Liver (tissue), 3 donors: ENCODE data around the gene EFNA2.

Experiments used
- GABPA ChIP-seq, 2 donors: IDR thresholded peaks in 1 of 2; conservative IDR thresholded peaks in 1 of 2; 2 replicates each; pipeline ENCODE4 v1.6.1; 2016; ENCODE audit warnings: antibody characterized with exemption in 2 of 2, mild to moderate bottlenecking in 1 of 2, moderate library complexity in 1 of 2
- MAX ChIP-seq: IDR thresholded peaks from 2 replicates; pipeline ENCODE4 v1.6.1; 2016; ENCODE audit warnings: antibody characterized with exemption
- RAD21 ChIP-seq, 2 donors: IDR thresholded peaks; 2 replicates each; pipeline ENCODE4 v1.6.1; 2016; ENCODE audit warnings: antibody characterized with exemption in 2 of 2, mild to moderate bottlenecking in 2 of 2
- REST ChIP-seq: IDR thresholded peaks from 2 replicates; pipeline ENCODE4 v1.6.1; 2016; ENCODE audit warnings: antibody characterized with exemption, mild to moderate bottlenecking
- SP1 ChIP-seq: IDR thresholded peaks from 2 replicates; pipeline ENCODE4 v1.6.1; 2018; ENCODE audit warnings: antibody characterized with exemption, mild to moderate bottlenecking
- TAF1 ChIP-seq: conservative IDR thresholded peaks from 2 replicates; pipeline ENCODE4 v1.6.1; 2016; ENCODE audit warnings: antibody characterized with exemption, mild to moderate bottlenecking
- YY1 ChIP-seq: IDR thresholded peaks from 2 replicates; pipeline ENCODE4 v1.6.1; 2016; ENCODE audit warnings: antibody characterized with exemption, mild to moderate bottlenecking
- TF ChIP-seq, protein P1 (sequence below): fragments of 150-350 bp; IDR thresholded peaks from 2 replicates; pipeline ENCODE4 v1.5.1; 2017; ENCODE audit warnings: improper control_type of control experiment, low read depth, low read length; ENCODE audit not compliant: missing input control
- donor health status: healthy.
- donor health status: healthy.

GRCh38 chr19:1350867-1351266 is 65.2 kb downstream of the EFNA2 start:
- TF ChIP-seq, protein P1, sequence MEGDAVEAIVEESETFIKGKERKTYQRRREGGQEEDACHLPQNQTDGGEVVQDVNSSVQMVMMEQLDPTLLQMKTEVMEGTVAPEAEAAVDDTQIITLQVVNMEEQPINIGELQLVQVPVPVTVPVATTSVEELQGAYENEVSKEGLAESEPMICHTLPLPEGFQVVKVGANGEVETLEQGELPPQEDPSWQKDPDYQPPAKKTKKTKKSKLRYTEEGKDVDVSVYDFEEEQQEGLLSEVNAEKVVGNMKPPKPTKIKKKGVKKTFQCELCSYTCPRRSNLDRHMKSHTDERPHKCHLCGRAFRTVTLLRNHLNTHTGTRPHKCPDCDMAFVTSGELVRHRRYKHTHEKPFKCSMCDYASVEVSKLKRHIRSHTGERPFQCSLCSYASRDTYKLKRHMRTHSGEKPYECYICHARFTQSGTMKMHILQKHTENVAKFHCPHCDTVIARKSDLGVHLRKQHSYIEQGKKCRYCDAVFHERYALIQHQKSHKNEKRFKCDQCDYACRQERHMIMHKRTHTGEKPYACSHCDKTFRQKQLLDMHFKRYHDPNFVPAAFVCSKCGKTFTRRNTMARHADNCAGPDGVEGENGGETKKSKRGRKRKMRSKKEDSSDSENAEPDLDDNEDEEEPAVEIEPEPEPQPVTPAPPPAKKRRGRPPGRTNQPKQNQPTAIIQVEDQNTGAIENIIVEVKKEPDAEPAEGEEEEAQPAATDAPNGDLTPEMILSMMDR = no peak
- no peak for TF ChIP-seq RAD21 (IDR thresholded peaks at IDR 0.05)
- TF ChIP-seq YY1 = no peak
- no peak for TF ChIP-seq SP1
- no peak for TF ChIP-seq TAF1
- no peak for TF ChIP-seq MAX
- no peak for TF ChIP-seq GABPA (IDR thresholded peaks at IDR 0.05 in 1 of 2, conservative IDR thresholded peaks at IDR 0.05 in 1 of 2)
- no peak for TF ChIP-seq REST
